GM21381 (cell line): ENCODE data around the gene LRRK1.

ENCODE experiments used
- ATAC-seq: cut with Tn5 transposase; IDR thresholded peaks from one replicate; pipeline ENCODE4 v1.9.1; 2021; ENCODE audit warnings: mild to moderate bottlenecking, moderate library complexity; ENCODE audit not compliant: unreplicated experiment

The LRRK1 gene

GRCh38 chr15:101020451-101020850, 101.3 kb downstream of the LRRK1 start:
- no peak for ATAC-seq

GRCh38 chr15:101020945-101021344, 101.8 kb downstream of the LRRK1 start:
- ATAC-seq = no peak

- ATAC-seq = no peak
Observed at GRCh38 chr15:101022306-101022705, 103.1 kb downstream of the LRRK1 start.

- ATAC-seq = no peak
Observed at GRCh38 chr15:101022876-101023275, 103.7 kb downstream of the LRRK1 start.

GRCh38 chr15:101023501-101024072, 104.4 kb downstream of the LRRK1 start:
- no peak for ATAC-seq

GRCh38 chr15:101024073-101024695, 105.0 kb downstream of the LRRK1 start:
- ATAC-seq = no peak

GRCh38 chr15:101024706-101025500, 105.7 kb downstream of the LRRK1 start:
- no peak for ATAC-seq

- ATAC-seq = no peak
Observed at GRCh38 chr15:101025501-101025885, 106.3 kb downstream of the LRRK1 start.

- no peak for ATAC-seq
Observed at GRCh38 chr15:101025896-101026631, 106.9 kb downstream of the LRRK1 start.

GRCh38 chr15:101026656-101027272, 107.6 kb downstream of the LRRK1 start:
- no peak for ATAC-seq

GRCh38 chr15:101027273-101027901, 108.2 kb downstream of the LRRK1 start:
- no peak for ATAC-seq

- ATAC-seq = no peak
Observed at GRCh38 chr15:101027920-101028319, 108.8 kb downstream of the LRRK1 start.

- ATAC-seq = no peak
Observed at GRCh38 chr15:101028321-101028720, 109.2 kb downstream of the LRRK1 start.

GRCh38 chr15:101028772-101029438, 109.7 kb downstream of the LRRK1 start:
- ATAC-seq = no peak

- no peak for ATAC-seq
Observed at GRCh38 chr15:101029971-101030661, 111.0 kb downstream of the LRRK1 start.

- no peak for ATAC-seq
Observed at GRCh38 chr15:101031213-101031612, 112.1 kb downstream of the LRRK1 start.

- ATAC-seq = no peak
Observed at GRCh38 chr15:101033801-101034200, 114.6 kb downstream of the LRRK1 start.

- ATAC-seq = peak; percentile 47
Observed at GRCh38 chr15:101035611-101036010, 116.5 kb downstream of the LRRK1 start.

- ATAC-seq = no peak
Observed at GRCh38 chr15:101036189-101036588, 117.0 kb downstream of the LRRK1 start.
